Adrenal gland (tissue), 5 donors: ENCODE results near the gene GDF3.

Experiments used
- CTCF ChIP-seq, 6 experiments: fragments of 450-650 bp in 4 of 6; fragments of 200-600 bp in 2 of 6; sonication (generic) in 1 of 6; IDR thresholded peaks; 1 replicate in 5 of 6; 2 replicates in 1 of 6; pipeline versions ENCODE4 v1.5.1 to v1.8.0; 2016 to 2021; ENCODE audit warnings: antibody characterized with exemption in 6 of 6, mild to moderate bottlenecking in 2 of 6, moderate library complexity in 1 of 6
- POLR2A ChIP-seq, 2 donors: fragments of 450-650 bp; IDR thresholded peaks; one replicate each; pipeline ENCODE4 v1.6.1; 2017; ENCODE audit warnings: antibody characterized with exemption in 2 of 2, mild to moderate bottlenecking in 2 of 2, moderate library complexity in 1 of 2
- donor health status: DM: no; HTN: no; CAD: no.

- TF ChIP-seq CTCF (IDR thresholded peaks at IDR 0.05) (peak; percentile 70 to 88 (median 74)), POLR2A (IDR thresholded peaks at IDR 0.05) (no peak)
These were observed 50.0 kb downstream of the GDF3 start for GRCh38 chr12:7645395-7646177.
